NCI-H2029 treated with DMSO at 0.1 percent for 48 hours (cell line): Measurements from ENCODE around the gene PLA2G3.
"Not testable (repeated sequence)": the region's sequence is repeated elsewhere in the genome, so short reads cannot be mapped to it uniquely, and the experiment has no call there.

Experiments used
- DNase-seq: peaks from one replicate; lab custom pipeline; 2025; lab: John Stamatoyannopoulos, UW

PLA2G3 gene

GRCh38 chr22:31123292-31123602, 17.1 kb downstream of the PLA2G3 start:
- no peak for DNase-seq

GRCh38 chr22:31122532-31123291, 17.6 kb downstream of the PLA2G3 start, which contains the start of gene INPP5J:
INPP5J (plus strand) TSS chr22:31122966; CDS start chr22:31123015, 49 bp downstream.
- DNase-seq: peak; percentile 77

GRCh38 chr22:31122196-31122531, 18.1 kb downstream of the PLA2G3 start:
- no peak for DNase-seq

GRCh38 chr22:31121403-31121802, 18.9 kb downstream of the PLA2G3 start:
- no peak for DNase-seq

GRCh38 chr22:31120642-31121041, 19.7 kb downstream of the PLA2G3 start:
- no peak for DNase-seq

- DNase-seq: no peak
Observed at GRCh38 chr22:31120230-31120629, 20.1 kb downstream of the PLA2G3 start.

- no peak for DNase-seq
Observed at GRCh38 chr22:31119026-31119717, 21.1 kb downstream of the PLA2G3 start.

GRCh38 chr22:31118046-31118820, 22.1 kb downstream of the PLA2G3 start:
- no peak for DNase-seq

- not testable (repeated sequence) for DNase-seq
Observed at GRCh38 chr22:31112547-31113091, 27.7 kb downstream of the PLA2G3 start.

GRCh38 chr22:31107894-31108218, 32.5 kb downstream of the PLA2G3 start:
- DNase-seq: no peak

GRCh38 chr22:31107178-31107893, 33.0 kb downstream of the PLA2G3 start, which contains the start of gene SELENOM:
SELENOM (minus strand) TSS chr22:31107568; CDS start chr22:31107505, 63 bp downstream.
- DNase-seq: peak; percentile 77

GRCh38 chr22:31106731-31107177, 33.6 kb downstream of the PLA2G3 start:
- DNase-seq: no peak

- DNase-seq: no peak
Observed at GRCh38 chr22:31106001-31106571, 34.2 kb downstream of the PLA2G3 start.

GRCh38 chr22:31105282-31105929, 34.9 kb downstream of the PLA2G3 start:
- no peak for DNase-seq

- no peak for DNase-seq
Observed at GRCh38 chr22:31104869-31105268, 35.4 kb downstream of the PLA2G3 start.

GRCh38 chr22:31103899-31104694, 36.2 kb downstream of the PLA2G3 start:
- no peak for DNase-seq

- no peak for DNase-seq
Observed at GRCh38 chr22:31103111-31103510, 37.2 kb downstream of the PLA2G3 start.

- no peak for DNase-seq
Observed at GRCh38 chr22:31102441-31103081, 37.7 kb downstream of the PLA2G3 start.

- DNase-seq: no peak
Observed at GRCh38 chr22:31100762-31101525, 39.4 kb downstream of the PLA2G3 start.
